ENCODE results near the gene TPRN. TPM values are rescaled to one million over a fixed set of nuclear protein-coding genes. Genes with fewer than 3 reads are reported as not detected.

The TPRN gene
- total RNA-seq, 1 donor from 2014 or later, result 6.4 TPM

GRCh38 chr9:137146527-137146918 is 54.0 kb downstream of the TPRN start:
- DNase-seq (ENCODE audit: low read depth, low spot score), result no peak

DNA sequence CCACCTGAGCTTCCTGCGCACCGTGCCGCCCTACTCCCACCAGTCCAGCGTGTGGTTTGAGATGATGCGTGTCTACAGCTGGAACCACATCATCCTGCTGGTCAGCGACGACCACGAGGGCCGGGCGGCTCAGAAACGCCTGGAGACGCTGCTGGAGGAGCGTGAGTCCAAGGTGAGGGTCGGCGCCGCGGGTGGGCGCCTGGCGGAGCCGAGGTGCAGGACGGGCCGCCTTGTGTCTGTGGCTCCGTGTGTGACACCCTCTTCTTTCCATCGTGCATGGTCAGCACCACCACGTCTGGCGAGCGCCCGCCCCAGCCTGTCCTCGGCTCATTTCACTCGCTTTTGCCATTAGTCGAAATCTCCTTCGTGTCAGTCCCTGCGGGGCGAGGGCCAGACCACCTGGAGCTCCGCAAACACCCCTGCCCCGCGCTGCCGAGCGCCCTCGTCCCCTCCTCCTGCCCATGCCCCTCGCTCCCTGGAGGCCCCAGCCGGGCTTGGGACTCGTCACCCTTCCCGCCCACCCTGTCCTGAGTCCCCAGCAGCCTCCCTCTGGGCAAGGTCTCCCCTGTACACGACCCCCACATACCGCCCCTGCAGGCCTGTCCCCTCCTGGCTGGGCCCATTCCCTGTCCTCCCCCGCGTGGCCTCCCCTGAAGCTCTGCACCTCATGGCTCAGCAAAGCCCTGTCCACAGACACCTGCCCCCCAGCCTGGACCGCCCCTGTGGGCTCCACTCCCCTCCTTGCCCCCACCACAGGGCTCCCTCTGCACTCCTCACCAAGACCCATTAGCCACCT is 54.6 kb downstream of the TPRN start:
- no peak for DNase-seq (ENCODE audit: low read depth, low spot score)

- DNase-seq (ENCODE audit: low read depth, low spot score), result no peak
Measured at GRCh38 chr9:137143459-137143858, 57.1 kb downstream of the TPRN start.

DNA sequence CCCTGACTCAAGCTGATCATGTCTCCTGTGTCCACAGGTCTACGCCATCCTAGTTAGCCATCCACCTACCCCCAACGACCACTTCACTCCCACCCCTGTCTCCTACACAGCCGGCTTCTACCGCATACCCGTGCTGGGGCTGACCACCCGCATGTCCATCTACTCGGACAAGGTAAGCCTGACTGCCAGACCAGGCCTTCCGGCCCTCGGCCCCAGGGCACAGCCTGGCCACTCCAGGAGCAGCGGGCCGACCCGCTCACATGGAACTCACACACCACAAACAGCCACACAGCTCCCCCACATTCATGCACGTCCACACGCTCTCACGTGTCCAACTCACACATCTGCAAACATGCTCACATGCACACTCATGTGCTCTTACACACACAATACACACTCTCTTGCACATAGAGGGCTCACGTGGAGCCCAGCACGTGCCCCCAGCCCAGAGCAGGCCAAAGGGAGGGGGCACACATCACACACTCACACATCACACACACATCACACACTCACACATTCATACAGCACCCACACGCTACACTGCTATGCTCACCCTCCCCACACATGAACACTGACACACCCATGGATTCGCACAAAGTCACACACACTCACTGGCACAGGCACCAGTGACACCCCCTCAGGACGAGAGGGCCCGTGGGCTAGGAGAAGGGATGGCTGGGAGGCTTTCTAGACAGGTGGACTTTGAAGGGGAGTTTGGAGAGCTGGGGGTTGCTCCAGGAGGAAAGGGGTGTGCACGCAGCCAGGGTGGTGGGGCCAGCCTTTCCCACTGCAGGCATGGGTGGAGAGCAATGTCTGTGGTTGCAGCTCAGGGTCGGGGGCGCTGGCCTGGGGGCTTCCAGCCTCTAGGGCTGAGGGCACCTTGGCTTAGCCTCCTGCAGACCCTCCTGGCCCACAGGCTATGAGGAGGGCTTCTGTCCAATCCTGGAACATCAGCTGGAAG is 58.3 kb downstream of the TPRN start:
- no peak for DNase-seq (ENCODE audit: low read depth, low spot score)

Other genes with a start within 250 kb of the TPRN start
- gene LCN12, start 248.5 kb downstream of the TPRN start, total RNA-seq, result not detected in 2 replicates
- not detected in 2 replicates for gene PTGDS, start 223.2 kb downstream of the TPRN start, total RNA-seq
- gene LCNL1, start 217.7 kb downstream of the TPRN start, total RNA-seq, result not detected in 2 replicates
- gene PAXX, start 208.3 kb downstream of the TPRN start, total RNA-seq, result 17.8 and 18.0 TPM in 2 replicates
- gene CLIC3, start 204.2 kb downstream of the TPRN start, total RNA-seq, result 0.33 and 0.46 TPM in 2 replicates
- gene ABCA2, start 172.5 kb downstream of the TPRN start, total RNA-seq, result 7.9 and 15.7 TPM in 2 replicates
- gene FUT7, start 168.7 kb downstream of the TPRN start, total RNA-seq, result not detected in 2 replicates
- 31.2 and 33.0 TPM in 2 replicates for gene NPDC1, start 154.6 kb downstream of the TPRN start, total RNA-seq
- gene ENTPD2, start 146.7 kb downstream of the TPRN start, total RNA-seq, result not detected in 2 replicates
- 17.6 and 31.1 TPM in 2 replicates for gene SAPCD2, start 130.2 kb downstream of the TPRN start, total RNA-seq
- 15.4 and 17.0 TPM in 2 replicates for gene UAP1L1, start 123.2 kb downstream of the TPRN start, total RNA-seq
- gene MAN1B1, start 113.8 kb downstream of the TPRN start, total RNA-seq, result 58.1 and 76.7 TPM in 2 replicates
- gene DPP7, start 86.0 kb downstream of the TPRN start, total RNA-seq, result 73.7 and 133 TPM in 2 replicates
- 0.04 and 0.26 TPM in 2 replicates for gene GRIN1, start 61.6 kb downstream of the TPRN start, total RNA-seq
- not detected in 2 replicates for gene LRRC26, start 30.7 kb downstream of the TPRN start, total RNA-seq
- not detected in 2 replicates for gene TMEM210, start 28.7 kb downstream of the TPRN start, total RNA-seq
- gene ANAPC2, start 12.2 kb downstream of the TPRN start, total RNA-seq, result 24.4 and 30.5 TPM in 2 replicates
- 107 and 115 TPM in 2 replicates for gene SSNA1, start 12.1 kb downstream of the TPRN start, total RNA-seq
- gene TMEM203, start 4.9 kb upstream of the TPRN start, total RNA-seq, result 26.1 and 34.2 TPM in 2 replicates
- 3.5 and 4.2 TPM in 2 replicates for gene NDOR1, start 5.0 kb upstream of the TPRN start, total RNA-seq
- gene RNF208, start 21.5 kb upstream of the TPRN start, total RNA-seq, result 0.07 and 0.33 TPM in 2 replicates
- gene CYSRT1, start 24.4 kb upstream of the TPRN start, total RNA-seq, result 0.11 and 0.46 TPM in 2 replicates
- gene RNF224, start 26.8 kb upstream of the TPRN start, total RNA-seq, result 0.07 TPM in 2 replicates
- gene SLC34A3, start 30.2 kb upstream of the TPRN start, total RNA-seq, result not detected in 2 replicates
- 279 and 476 TPM in 2 replicates for gene TUBB4B, start 40.5 kb upstream of the TPRN start, total RNA-seq
- not detected in 2 replicates for gene STPG3, start 50.5 kb upstream of the TPRN start, total RNA-seq
- 78.1 and 78.6 TPM in 2 replicates for gene NELFB, start 54.6 kb upstream of the TPRN start, total RNA-seq
- gene TOR4A, start 77.0 kb upstream of the TPRN start, total RNA-seq, result 28.9 and 35.3 TPM in 2 replicates
- gene NRARP, start 101.5 kb upstream of the TPRN start, total RNA-seq, result 14.0 and 16.0 TPM in 2 replicates
- gene EXD3, start 222.4 kb upstream of the TPRN start, total RNA-seq, result 14.2 and 24.3 TPM in 2 replicates
- 0.11 and 0.66 TPM in 2 replicates for gene NOXA1, start 222.7 kb upstream of the TPRN start, total RNA-seq
- gene ENTPD8, start 240.6 kb upstream of the TPRN start, total RNA-seq, result 0.04 and 0.07 TPM in 2 replicates